Kidney tubule cell (primary cell): ENCODE data around the gene RASL12.
"Not testable (repeated sequence)": the region's sequence is repeated elsewhere in the genome, so short reads cannot be mapped to it uniquely, and the experiment has no call there.

Experiments used
- DNase-seq: peaks from one replicate; pipeline ENCODE4 v3.0.0-alpha.2; 2018; ENCODE audit warnings: low spot score

The RASL12 gene

GRCh38 chr15:65028921-65029735 is 38.7 kb downstream of the RASL12 start, which contains the start of gene MTFMT:
Gene MTFMT, minus strand, starts transcription at chr15:65029639. Its CDS starts 26 bp downstream, at chr15:65029613.
- DNase-seq = peak; percentile 82

- DNase-seq = no peak
Observed at GRCh38 chr15:65028338-65028737, 39.5 kb downstream of the RASL12 start.

- DNase-seq = no peak
Observed at GRCh38 chr15:65027593-65027992, 40.2 kb downstream of the RASL12 start.

GRCh38 chr15:65026756-65027155 is 41.0 kb downstream of the RASL12 start:
- DNase-seq = peak; percentile 27

GRCh38 chr15:65021488-65021887 is 46.3 kb downstream of the RASL12 start:
- DNase-seq = no peak

- DNase-seq = peak; percentile 10
Observed at GRCh38 chr15:65020419-65020818, 47.4 kb downstream of the RASL12 start.

GRCh38 chr15:65011198-65011597 is 56.6 kb downstream of the RASL12 start:
- not testable (repeated sequence) for DNase-seq

GRCh38 chr15:65008983-65009382 is 58.8 kb downstream of the RASL12 start:
- DNase-seq = no peak

GRCh38 chr15:65006876-65007275 is 60.9 kb downstream of the RASL12 start:
- DNase-seq = no peak

- DNase-seq = no peak
Observed at GRCh38 chr15:65004993-65005392, 62.8 kb downstream of the RASL12 start.
